Neural progenitor cell (in vitro differentiated cells): ENCODE measurements around the gene STAC.
"Not testable (repeated sequence)": the region's sequence is repeated elsewhere in the genome, so short reads cannot be mapped to it uniquely, and the experiment has no call there.

Experiments
- CTCF ChIP-seq: fragments of 200-600 bp; sonication (generic); IDR thresholded peaks from 2 replicates; pipeline ENCODE4 v1.5.1; 2017; ENCODE audit warnings: antibody characterized with exemption, mild to moderate bottlenecking
- EZH2 ChIP-seq: fragments of 200-600 bp; sonication (generic); IDR thresholded peaks from 2 replicates; pipeline ENCODE4 v1.6.1; 2017; ENCODE audit warnings: antibody characterized with exemption, mild to moderate bottlenecking, moderate library complexity

GRCh38 chr3:36472045-36472444 is 91.7 kb downstream of the STAC start:
- TF ChIP-seq CTCF, EZH2: not testable (repeated sequence)
